Parathyroid adenoma (tissue), 2 donors: ENCODE data around the gene PALM3.
"Not testable (repeated sequence)": the region's sequence is repeated elsewhere in the genome, so short reads cannot be mapped to it uniquely, and the experiment has no call there.

Experiments used
- H2AFZ ChIP-seq: fragments of 300-600 bp; sonication (generic); one replicate; pipeline ENCODE4 v1.7.0; 2017; ENCODE audit warnings: antibody characterized with exemption, mild to moderate bottlenecking
- H3K27ac ChIP-seq: fragments of 300-600 bp; sonication (generic); one replicate; pipeline ENCODE4 v1.7.0; 2017
- H3K27me3 ChIP-seq: fragments of 300-600 bp; sonication (generic); one replicate; pipeline ENCODE4 v1.7.0; 2017; ENCODE audit warnings: low read length; ENCODE audit not compliant: control insufficient read depth, insufficient read depth
- H3K36me3 ChIP-seq: fragments of 300-600 bp; sonication (generic); one replicate; pipeline ENCODE4 v1.7.0; 2017; ENCODE audit warnings: low read length; ENCODE audit not compliant: control insufficient read depth, insufficient read depth
- H3K4me1 ChIP-seq: fragments of 300-600 bp; sonication (generic); one replicate; pipeline ENCODE4 v1.7.0; 2017; ENCODE audit warnings: control low read depth
- H3K4me2 ChIP-seq: fragments of 300-600 bp; sonication (generic); one replicate; pipeline ENCODE4 v1.7.0; 2017; ENCODE audit warnings: low read length
- H3K4me3 ChIP-seq: fragments of 300-600 bp; sonication (generic); one replicate; pipeline ENCODE4 v1.7.0; 2017; ENCODE audit warnings: low read depth, low read length
- H3K79me2 ChIP-seq: fragments of 300-600 bp; sonication (generic); one replicate; pipeline ENCODE4 v1.7.0; 2017; ENCODE audit warnings: control low read depth
- H3K9ac ChIP-seq: fragments of 300-600 bp; sonication (generic); one replicate; pipeline ENCODE4 v1.7.0; 2017; ENCODE audit warnings: mild to moderate bottlenecking
- H3K9me3 ChIP-seq: fragments of 300-600 bp; sonication (generic); one replicate; pipeline ENCODE4 v1.7.0; 2017; ENCODE audit warnings: low read length; ENCODE audit not compliant: control insufficient read depth
- TF ChIP-seq, protein P1 (sequence below): fragments of 300-600 bp; sonication (generic); IDR thresholded peaks from one replicate; pipeline ENCODE4 v1.7.0; 2017; ENCODE audit warnings: antibody characterized with exemption, mild to moderate bottlenecking
- donor health status: primary hyperparathyroidism.

PALM3 gene

GRCh38 chr19:14021474-14021873 is 40.4 kb downstream of the PALM3 start:
- H3K9ac ChIP-seq, result no peak overlapping the region
- H3K4me3 ChIP-seq, result no peak overlapping the region
- no peaks in the 10 kb centered on the region for H3K79me2 ChIP-seq
- TF ChIP-seq, protein P1, sequence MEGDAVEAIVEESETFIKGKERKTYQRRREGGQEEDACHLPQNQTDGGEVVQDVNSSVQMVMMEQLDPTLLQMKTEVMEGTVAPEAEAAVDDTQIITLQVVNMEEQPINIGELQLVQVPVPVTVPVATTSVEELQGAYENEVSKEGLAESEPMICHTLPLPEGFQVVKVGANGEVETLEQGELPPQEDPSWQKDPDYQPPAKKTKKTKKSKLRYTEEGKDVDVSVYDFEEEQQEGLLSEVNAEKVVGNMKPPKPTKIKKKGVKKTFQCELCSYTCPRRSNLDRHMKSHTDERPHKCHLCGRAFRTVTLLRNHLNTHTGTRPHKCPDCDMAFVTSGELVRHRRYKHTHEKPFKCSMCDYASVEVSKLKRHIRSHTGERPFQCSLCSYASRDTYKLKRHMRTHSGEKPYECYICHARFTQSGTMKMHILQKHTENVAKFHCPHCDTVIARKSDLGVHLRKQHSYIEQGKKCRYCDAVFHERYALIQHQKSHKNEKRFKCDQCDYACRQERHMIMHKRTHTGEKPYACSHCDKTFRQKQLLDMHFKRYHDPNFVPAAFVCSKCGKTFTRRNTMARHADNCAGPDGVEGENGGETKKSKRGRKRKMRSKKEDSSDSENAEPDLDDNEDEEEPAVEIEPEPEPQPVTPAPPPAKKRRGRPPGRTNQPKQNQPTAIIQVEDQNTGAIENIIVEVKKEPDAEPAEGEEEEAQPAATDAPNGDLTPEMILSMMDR, result no peak
- H3K9me3 ChIP-seq, result no peaks in the 10 kb centered on the region
- H3K4me1 ChIP-seq, result peaks cover 15% of the 10 kb centered on the region
- no peaks in the 10 kb centered on the region for H3K36me3 ChIP-seq
- no peaks in the 10 kb centered on the region for H3K27me3 ChIP-seq
- peak overlapping the region; percentile 68 for H2AFZ ChIP-seq
- no peak overlapping the region for H3K4me2 ChIP-seq
- no peak overlapping the region for H3K27ac ChIP-seq

GRCh38 chr19:14019739-14020138 is 42.1 kb downstream of the PALM3 start:
- peaks cover 15% of the 10 kb centered on the region for H3K4me1 ChIP-seq
- not testable (repeated sequence) for H2AFZ ChIP-seq, H3K36me3 ChIP-seq, H3K4me3 ChIP-seq, H3K27ac ChIP-seq, H3K79me2 ChIP-seq, H3K9me3 ChIP-seq, H3K4me2 ChIP-seq, H3K27me3 ChIP-seq, H3K9ac ChIP-seq

DNA sequence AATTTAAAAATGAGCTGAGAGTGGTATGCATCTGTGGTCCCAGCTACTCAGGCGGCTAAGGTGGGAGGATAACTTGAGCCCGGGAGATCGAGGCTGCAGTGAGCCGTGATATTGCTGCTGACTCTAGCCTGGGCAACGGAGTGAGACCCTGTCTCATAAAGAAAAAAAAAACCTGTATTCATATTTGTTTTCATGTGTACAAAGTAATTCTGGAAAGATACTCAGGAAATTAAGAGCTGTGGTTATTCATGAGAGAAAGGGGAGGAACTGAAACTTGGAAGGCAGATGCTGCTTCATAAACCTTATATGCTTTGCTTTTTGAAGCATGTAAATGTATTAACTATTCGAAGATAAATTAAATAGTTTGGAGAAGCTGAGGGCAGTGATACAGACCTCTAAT is 42.8 kb downstream of the PALM3 start:
- H3K9ac ChIP-seq, result no peak overlapping the region
- no peaks in the 10 kb centered on the region for H3K27me3 ChIP-seq
- H3K27ac ChIP-seq, result no peak overlapping the region
- peaks cover 15% of the 10 kb centered on the region for H3K4me1 ChIP-seq
- TF ChIP-seq, protein P1, result no peak
- no peaks in the 10 kb centered on the region for H3K9me3 ChIP-seq
- no peaks in the 10 kb centered on the region for H3K36me3 ChIP-seq
- no peak overlapping the region for H3K4me2 ChIP-seq
- no peak overlapping the region for H2AFZ ChIP-seq
- no peak overlapping the region for H3K4me3 ChIP-seq
- no peaks in the 10 kb centered on the region for H3K79me2 ChIP-seq

DNA sequence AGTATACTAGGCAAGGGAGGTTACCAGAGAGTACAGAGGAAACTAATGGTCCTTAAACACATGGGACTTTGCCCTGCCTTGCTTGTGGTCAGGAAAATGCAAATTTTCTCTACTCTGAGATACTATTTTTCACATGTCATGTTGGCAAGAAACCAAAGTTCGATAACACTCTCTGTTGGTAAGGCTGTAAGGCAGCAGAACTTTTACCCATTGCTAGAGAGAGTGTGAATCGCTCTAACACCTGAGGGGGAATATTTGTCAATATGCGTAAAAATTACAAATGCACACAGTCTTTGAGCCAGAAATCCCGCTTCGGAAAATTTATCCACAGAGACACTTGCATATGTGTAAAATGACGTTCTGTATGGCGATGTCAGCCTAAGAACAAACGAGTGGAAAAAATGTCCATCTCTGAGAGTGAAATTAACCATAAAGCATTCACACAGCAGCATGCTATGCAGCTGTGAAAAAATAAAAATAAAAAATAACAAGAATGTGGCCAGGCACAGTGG is 46.3 kb downstream of the PALM3 start:
- no peak overlapping the region for H3K4me3 ChIP-seq
- no peak overlapping the region for H2AFZ ChIP-seq
- no peaks in the 10 kb centered on the region for H3K79me2 ChIP-seq
- H3K27ac ChIP-seq, result no peak overlapping the region
- no peak overlapping the region for H3K4me2 ChIP-seq
- H3K36me3 ChIP-seq, result no peaks in the 10 kb centered on the region
- H3K9ac ChIP-seq, result no peak overlapping the region
- TF ChIP-seq, protein P1, result no peak
- no peaks in the 10 kb centered on the region for H3K4me1 ChIP-seq
- no peaks in the 10 kb centered on the region for H3K9me3 ChIP-seq
- no peaks in the 10 kb centered on the region for H3K27me3 ChIP-seq

DNA sequence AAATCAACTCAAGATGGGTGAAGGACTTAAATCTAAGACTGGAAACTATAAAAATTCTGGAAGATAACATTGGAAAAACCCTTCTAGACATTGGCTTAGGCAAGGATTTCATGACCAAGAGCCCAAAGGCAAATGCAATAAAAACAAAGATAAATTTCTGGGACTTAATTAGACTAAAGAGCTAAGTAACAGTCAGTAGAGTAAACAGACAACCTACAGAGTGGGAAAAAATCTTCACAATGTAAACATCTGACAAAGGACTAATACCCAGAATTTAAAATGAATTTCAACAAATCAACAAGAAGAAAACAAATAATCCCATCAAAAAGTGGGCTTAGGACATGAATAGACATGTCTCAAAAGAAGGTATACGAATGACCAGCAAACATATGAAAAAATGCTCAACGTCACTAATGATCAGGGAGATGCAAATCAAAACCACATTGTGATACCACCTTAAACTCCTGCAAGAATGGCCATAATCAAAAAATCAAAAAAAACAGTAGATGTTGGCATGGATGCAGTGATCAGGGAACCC is 49.4 kb downstream of the PALM3 start:
- no peaks in the 10 kb centered on the region for H3K79me2 ChIP-seq
- TF ChIP-seq, protein P1, result no peak
- no peaks in the 10 kb centered on the region for H3K27me3 ChIP-seq
- H3K9ac ChIP-seq, result no peak overlapping the region
- no peak overlapping the region for H3K27ac ChIP-seq
- no peaks in the 10 kb centered on the region for H3K4me1 ChIP-seq
- H2AFZ ChIP-seq, result no peak overlapping the region
- H3K36me3 ChIP-seq, result no peaks in the 10 kb centered on the region
- H3K4me3 ChIP-seq, result no peak overlapping the region
- H3K4me2 ChIP-seq, result no peak overlapping the region
- H3K9me3 ChIP-seq, result no peaks in the 10 kb centered on the region
